DOHH2 (cell line): ENCODE data around the gene EDEM2.

ENCODE experiments used
- H3F3A ChIP-seq: fragments of 200-600 bp; sonication (generic), shearing (Covaris generic); 2 replicates; pipeline ENCODE4 v1.6.0; 2016; ENCODE audit warnings: antibody characterized with exemption, mild to moderate bottlenecking; ENCODE audit not compliant: control insufficient read depth, insufficient read depth
- H3K27ac ChIP-seq: fragments of 200-600 bp; sonication (generic); 2 replicates; pipeline ENCODE4 v1.5.1; 2014; ENCODE audit warnings: low read depth, mild to moderate bottlenecking, low read length, moderate library complexity
- H3K27me3 ChIP-seq: fragments of 200-600 bp; sonication (generic); 2 replicates; pipeline ENCODE4 v1.6.1; 2014; ENCODE audit warnings: mild to moderate bottlenecking, low read length, mixed read lengths; ENCODE audit not compliant: control insufficient read depth
- H3K36me3 ChIP-seq: fragments of 200-600 bp; sonication (generic); 2 replicates; pipeline ENCODE4 v1.6.1; 2014; ENCODE audit warnings: mild to moderate bottlenecking, low read length, moderate library complexity, mixed read lengths; ENCODE audit not compliant: control insufficient read depth
- H3K4me1 ChIP-seq: fragments of 200-600 bp; sonication (generic); 2 replicates; pipeline ENCODE4 v1.6.1; 2014; ENCODE audit warnings: mild to moderate bottlenecking, low read length, mixed read lengths; ENCODE audit not compliant: control insufficient read depth
- H3K4me2 ChIP-seq: fragments of 200-600 bp; sonication (generic); 2 replicates; pipeline ENCODE4 v1.6.0; 2014; ENCODE audit warnings: mild to moderate bottlenecking, low read length, moderate library complexity
- H3K4me3 ChIP-seq: fragments of 200-600 bp; sonication (generic); 2 replicates; pipeline ENCODE4 v1.5.1; 2014; ENCODE audit warnings: mild to moderate bottlenecking, low read length, mixed read lengths
- H3K79me2 ChIP-seq: fragments of 200-600 bp; sonication (generic); 2 replicates; pipeline ENCODE4 v1.6.1; 2014; ENCODE audit warnings: mild to moderate bottlenecking, low read length, mixed read lengths; ENCODE audit not compliant: control insufficient read depth
- H3K9me2 ChIP-seq: fragments of 200-600 bp; sonication (generic); replicated peaks from 2 replicates; pipeline ENCODE4 v1.6.1; 2014; ENCODE audit warnings: mild to moderate bottlenecking, low read length, mixed read lengths; ENCODE audit not compliant: control insufficient read depth
- H3K9me3 ChIP-seq: fragments of 200-600 bp; sonication (generic); 2 replicates; pipeline ENCODE4 v1.6.1; 2014; ENCODE audit warnings: antibody characterized with exemption, low read length, mixed read lengths; ENCODE audit not compliant: control insufficient read depth, insufficient read depth
- H4K20me1 ChIP-seq: fragments of 200-600 bp; sonication (generic); 2 replicates; pipeline ENCODE4 v1.6.0; 2014; ENCODE audit warnings: low read depth, mild to moderate bottlenecking, antibody characterized with exemption, low read length, moderate library complexity; ENCODE audit not compliant: control insufficient read depth, insufficient read depth
- EZH2phosphoT487 ChIP-seq: fragments of 200-600 bp; sonication (generic); IDR thresholded peaks from 2 replicates; pipeline ENCODE4 v1.6.1; 2017; ENCODE audit warnings: borderline replicate concordance, mild to moderate bottlenecking, antibody characterized with exemption, low read length, moderate library complexity, mixed read lengths
- TF ChIP-seq, protein P1 (sequence below): fragments of 200-600 bp; sonication (generic); IDR thresholded peaks from one replicate; pipeline ENCODE4 v1.5.1; 2014; ENCODE audit warnings: antibody characterized with exemption, mild to moderate bottlenecking, low read depth, low read length; ENCODE audit not compliant: poor library complexity, severe bottlenecking

EDEM2 gene

DNA sequence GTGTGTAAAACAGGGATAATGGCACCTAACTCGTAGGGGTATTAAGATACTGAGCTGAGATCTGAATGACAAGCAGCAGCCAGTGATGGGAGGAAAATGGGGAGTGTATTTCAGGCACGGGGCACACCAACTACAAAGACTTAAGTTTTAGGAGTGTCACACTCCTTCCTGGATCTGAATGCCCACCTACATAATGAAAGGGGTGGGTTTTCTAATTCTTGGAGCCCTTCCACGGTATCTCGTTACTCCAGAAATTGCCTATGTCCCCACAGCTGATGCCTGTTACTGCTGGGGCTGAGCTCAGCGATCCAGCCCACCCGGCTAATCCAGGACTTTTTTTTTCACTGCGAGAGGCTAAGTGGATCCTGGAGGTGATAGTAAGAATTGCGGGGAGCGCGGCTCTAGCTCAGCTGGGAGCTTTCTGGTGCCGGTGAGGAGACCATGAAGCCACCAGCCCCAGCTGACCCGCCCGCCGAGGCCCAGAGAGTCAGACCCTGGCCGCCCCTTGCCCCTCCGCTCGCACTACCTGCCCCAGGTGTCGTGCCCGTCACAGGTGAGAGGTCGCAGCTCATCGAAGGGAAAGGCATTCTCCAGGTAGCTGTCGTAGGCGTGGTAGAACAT is 727 bp downstream of the EDEM2 start:
- peaks cover 27% of the 10 kb centered on the region for H3K4me1 ChIP-seq
- no peaks in the 10 kb centered on the region for H3K27me3 ChIP-seq
- H3K27ac ChIP-seq: no peak overlapping the region
- no peaks in the 10 kb centered on the region for H4K20me1 ChIP-seq
- H3K79me2 ChIP-seq: peaks cover 8% of the 10 kb centered on the region
- no peak for TF ChIP-seq EZH2phosphoT487
- TF ChIP-seq, protein P1, sequence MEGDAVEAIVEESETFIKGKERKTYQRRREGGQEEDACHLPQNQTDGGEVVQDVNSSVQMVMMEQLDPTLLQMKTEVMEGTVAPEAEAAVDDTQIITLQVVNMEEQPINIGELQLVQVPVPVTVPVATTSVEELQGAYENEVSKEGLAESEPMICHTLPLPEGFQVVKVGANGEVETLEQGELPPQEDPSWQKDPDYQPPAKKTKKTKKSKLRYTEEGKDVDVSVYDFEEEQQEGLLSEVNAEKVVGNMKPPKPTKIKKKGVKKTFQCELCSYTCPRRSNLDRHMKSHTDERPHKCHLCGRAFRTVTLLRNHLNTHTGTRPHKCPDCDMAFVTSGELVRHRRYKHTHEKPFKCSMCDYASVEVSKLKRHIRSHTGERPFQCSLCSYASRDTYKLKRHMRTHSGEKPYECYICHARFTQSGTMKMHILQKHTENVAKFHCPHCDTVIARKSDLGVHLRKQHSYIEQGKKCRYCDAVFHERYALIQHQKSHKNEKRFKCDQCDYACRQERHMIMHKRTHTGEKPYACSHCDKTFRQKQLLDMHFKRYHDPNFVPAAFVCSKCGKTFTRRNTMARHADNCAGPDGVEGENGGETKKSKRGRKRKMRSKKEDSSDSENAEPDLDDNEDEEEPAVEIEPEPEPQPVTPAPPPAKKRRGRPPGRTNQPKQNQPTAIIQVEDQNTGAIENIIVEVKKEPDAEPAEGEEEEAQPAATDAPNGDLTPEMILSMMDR: no peak
- H3F3A ChIP-seq: peaks cover 5% of the 10 kb centered on the region
- H3K4me2 ChIP-seq: peak overlapping the region; percentile 88
- H3K4me3 ChIP-seq: peak overlapping the region; percentile 78
- H3K9me3 ChIP-seq: no peaks in the 10 kb centered on the region
- no peaks in the 10 kb centered on the region for H3K9me2 ChIP-seq
- peaks cover 17% of the 10 kb centered on the region for H3K36me3 ChIP-seq

DNA sequence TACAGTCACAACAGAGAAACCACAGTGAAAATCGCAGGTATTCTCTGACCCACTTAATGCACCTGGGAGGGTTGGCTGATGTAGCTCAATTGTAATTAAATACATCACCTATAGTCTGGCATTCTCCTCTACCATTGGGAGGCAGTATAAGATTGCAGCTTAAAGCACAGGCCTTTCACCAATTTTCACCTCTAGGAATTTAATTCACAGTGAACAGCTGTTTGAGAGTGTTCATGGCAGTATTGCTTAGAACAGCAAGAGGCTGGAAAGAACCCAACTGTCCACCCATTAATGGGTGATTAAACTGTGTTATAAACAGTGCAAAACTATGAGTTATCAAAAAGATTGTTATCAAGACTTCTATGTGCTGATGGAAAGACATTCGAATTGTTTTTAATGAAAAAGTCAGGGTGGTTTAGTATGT is 2.0 kb downstream of the EDEM2 start:
- Histone ChIP-seq H3F3A (peaks cover 5% of the 10 kb centered on the region), H3K9me3 (no peaks in the 10 kb centered on the region), H3K4me2 (peak overlapping the region; percentile 21), H3K27ac (no peak overlapping the region), H3K79me2 (peaks cover 8% of the 10 kb centered on the region), H3K27me3 (no peaks in the 10 kb centered on the region), H3K36me3 (peaks cover 24% of the 10 kb centered on the region), H3K4me3 (peak overlapping the region; percentile 2; the same call in 1 of the 2 replicates), H4K20me1 (no peaks in the 10 kb centered on the region), H3K9me2 (no peaks in the 10 kb centered on the region), H3K4me1 (peaks cover 27% of the 10 kb centered on the region)
- TF ChIP-seq EZH2phosphoT487: no peak
- TF ChIP-seq, protein P1: peak; percentile 63

DNA sequence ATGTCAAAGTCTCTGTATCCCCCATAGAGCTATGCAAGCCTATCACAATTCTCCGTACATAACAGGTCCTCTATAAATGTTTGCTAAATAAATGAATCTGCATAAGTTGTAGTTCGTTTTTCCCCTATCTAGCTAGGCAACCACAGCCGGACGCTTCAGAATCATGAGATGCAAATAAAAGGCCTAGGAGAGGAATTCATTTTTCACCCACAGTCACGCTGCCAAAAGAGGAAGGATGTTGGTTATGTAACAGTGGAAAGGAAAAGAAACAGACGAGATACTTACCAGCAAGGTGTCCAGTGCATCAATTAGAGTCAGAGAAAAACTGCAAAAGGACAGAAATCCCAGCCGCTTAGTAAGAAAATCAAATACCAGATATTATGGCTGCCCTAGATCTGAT is 2.4 kb downstream of the EDEM2 start:
- Histone ChIP-seq H3K4me2 (peak overlapping the region; percentile 21), H3K36me3 (peaks cover 25% of the 10 kb centered on the region), H3K9me3 (no peaks in the 10 kb centered on the region), H4K20me1 (no peaks in the 10 kb centered on the region), H3K9me2 (no peaks in the 10 kb centered on the region), H3K4me1 (peaks cover 27% of the 10 kb centered on the region), H3K79me2 (peaks cover 8% of the 10 kb centered on the region), H3K27me3 (no peaks in the 10 kb centered on the region), H3K4me3 (peak overlapping the region; percentile 2; the same call in 1 of the 2 replicates), H3K27ac (peak overlapping the region; percentile 12; the same call in 1 of the 2 replicates), H3F3A (peaks cover 5% of the 10 kb centered on the region)
- no peak for TF ChIP-seq EZH2phosphoT487
- TF ChIP-seq, protein P1: no peak
